Lower leg skin (tissue), 3 donors: ENCODE results near the gene KCNMB4.

Experiments
- POLR2A ChIP-seq, 2 donors: fragments of 450-650 bp; IDR thresholded peaks; one replicate each; pipeline ENCODE4 v1.6.1; 2016 to 2017; ENCODE audit warnings: antibody characterized with exemption in 2 of 2, mild to moderate bottlenecking in 1 of 2, moderate library complexity in 1 of 2
- TF ChIP-seq, protein P1 (sequence below), 3 donors: fragments of 450-650 bp; IDR thresholded peaks; one replicate each; pipeline ENCODE4 v1.5.1; 2016; ENCODE audit warnings: antibody characterized with exemption in 3 of 3, mild to moderate bottlenecking in 3 of 3, moderate library complexity in 2 of 3

DNA sequence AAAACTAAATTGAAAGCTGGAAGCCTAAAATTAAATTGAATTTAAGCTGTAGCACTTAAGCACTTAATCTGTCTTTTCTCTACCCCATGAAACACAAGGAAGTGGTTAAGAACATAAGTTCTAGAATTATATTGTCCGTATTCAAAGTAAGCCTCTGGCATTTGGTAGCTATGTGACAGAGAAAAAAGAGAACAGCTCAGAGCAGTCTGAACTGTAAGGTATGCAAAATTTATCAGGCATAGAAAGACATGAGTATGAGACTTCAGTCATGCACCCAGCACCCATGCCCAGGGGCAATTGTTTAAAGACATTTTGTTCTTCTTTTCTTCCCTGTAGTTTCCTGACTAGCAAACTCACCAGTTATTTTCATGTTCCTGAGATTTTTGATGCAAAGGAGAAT is 116.7 kb downstream of the KCNMB4 start:
- TF ChIP-seq, protein P1, sequence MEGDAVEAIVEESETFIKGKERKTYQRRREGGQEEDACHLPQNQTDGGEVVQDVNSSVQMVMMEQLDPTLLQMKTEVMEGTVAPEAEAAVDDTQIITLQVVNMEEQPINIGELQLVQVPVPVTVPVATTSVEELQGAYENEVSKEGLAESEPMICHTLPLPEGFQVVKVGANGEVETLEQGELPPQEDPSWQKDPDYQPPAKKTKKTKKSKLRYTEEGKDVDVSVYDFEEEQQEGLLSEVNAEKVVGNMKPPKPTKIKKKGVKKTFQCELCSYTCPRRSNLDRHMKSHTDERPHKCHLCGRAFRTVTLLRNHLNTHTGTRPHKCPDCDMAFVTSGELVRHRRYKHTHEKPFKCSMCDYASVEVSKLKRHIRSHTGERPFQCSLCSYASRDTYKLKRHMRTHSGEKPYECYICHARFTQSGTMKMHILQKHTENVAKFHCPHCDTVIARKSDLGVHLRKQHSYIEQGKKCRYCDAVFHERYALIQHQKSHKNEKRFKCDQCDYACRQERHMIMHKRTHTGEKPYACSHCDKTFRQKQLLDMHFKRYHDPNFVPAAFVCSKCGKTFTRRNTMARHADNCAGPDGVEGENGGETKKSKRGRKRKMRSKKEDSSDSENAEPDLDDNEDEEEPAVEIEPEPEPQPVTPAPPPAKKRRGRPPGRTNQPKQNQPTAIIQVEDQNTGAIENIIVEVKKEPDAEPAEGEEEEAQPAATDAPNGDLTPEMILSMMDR (IDR thresholded peaks at IDR 0.05), result no peak
- TF ChIP-seq POLR2A (IDR thresholded peaks at IDR 0.05), result no peak
